Caco-2 (cell line): Measurements from ENCODE around the gene PARVA. TPM values are rescaled to one million over a fixed set of nuclear protein-coding genes. Genes with fewer than 3 reads are reported as not detected.

Experiments used
- BruUV-seq: library from RNA; stranded (reverse); fragments of 400-500 nt; replicated peaks from 2 replicates; lab custom pipeline; 2021; lab: Mats Ljungman, UMichigan
- CTCF ChIA-PET: fragments of 300-600 bp; sonication (Branson Sonifier 250); formaldehyde crosslinking; loops from one replicate; lab custom pipeline; 2022; ENCODE audit warnings: antibody characterized with exemption; lab: Charles Lee
- POLR2A ChIA-PET: fragments of 300-600 bp; sonication (Branson Sonifier 250); formaldehyde crosslinking; loops from one replicate; lab custom pipeline; 2022; ENCODE audit warnings: antibody characterized with exemption; lab: Charles Lee
- DNase-seq, 2 experiments: peaks; one replicate each; pipeline versions ENCODE4 v3.0.0 to v3.0.0-alpha.2; 2020 to 2022
- H3K27me3 ChIP-seq: replicated peaks from 2 replicates; pipeline ENCODE4 v1.6.0; 2011; ENCODE audit warnings: low read length; ENCODE audit not compliant: control insufficient read depth, insufficient read depth
- H3K36me3 ChIP-seq: 2 replicates; pipeline ENCODE4 v1.5.1; 2011; ENCODE audit warnings: low read length; ENCODE audit not compliant: control insufficient read depth, insufficient read depth
- H3K4me1 ChIP-seq: fragments of 250-450 bp; sonication (Bioruptor Pico); 2 replicates; pipeline ENCODE4 v1.5.1; 2020; ENCODE audit warnings: mild to moderate bottlenecking
- H3K4me3 ChIP-seq: 2 replicates; pipeline ENCODE4 v1.5.1; 2011; ENCODE audit warnings: low read depth, mild to moderate bottlenecking, control low read depth, low read length
- H3K9me3 ChIP-seq: fragments of 250-450 bp; sonication (Bioruptor Pico); 2 replicates; pipeline ENCODE4 v1.5.1; 2020; ENCODE audit warnings: mild to moderate bottlenecking, moderate library complexity
- H3K27ac Mint-ChIP-seq: one replicate; pipeline ENCODE4 v1.8.0; 2022; ENCODE audit warnings: mixed read lengths; ENCODE audit not compliant: unreplicated experiment
- H3K27me3 Mint-ChIP-seq: one replicate; pipeline ENCODE4 v1.8.0; 2022; ENCODE audit warnings: mixed read lengths; ENCODE audit not compliant: insufficient read depth, unreplicated experiment
- H3K36me3 Mint-ChIP-seq: one replicate; pipeline ENCODE4 v1.8.0; 2022; ENCODE audit warnings: mild to moderate bottlenecking, mixed read lengths; ENCODE audit not compliant: insufficient read depth, unreplicated experiment
- H3K4me1 Mint-ChIP-seq: one replicate; pipeline ENCODE4 v1.8.0; 2022; ENCODE audit warnings: low read depth, mixed read lengths; ENCODE audit not compliant: unreplicated experiment
- H3K4me3 Mint-ChIP-seq: one replicate; pipeline ENCODE4 v1.8.0; 2022; ENCODE audit warnings: mild to moderate bottlenecking, moderate library complexity, mixed read lengths; ENCODE audit not compliant: unreplicated experiment
- H3K9me3 Mint-ChIP-seq: one replicate; pipeline ENCODE4 v1.8.0; 2022; ENCODE audit warnings: mixed read lengths; ENCODE audit not compliant: unreplicated experiment
- CTCF ChIP-seq, 2 experiments: fragments of 200-600 bp in 1 of 2; IDR thresholded peaks; 1 replicate in 1 of 2; 2 replicates in 1 of 2; pipeline versions ENCODE4 v1.5.1 to v1.8.0; 2011 to 2022; ENCODE audit warnings: antibody characterized with exemption in 1 of 2, control low read depth in 1 of 2, inconsistent platforms in 1 of 2, low read depth in 1 of 2, low read length in 1 of 2, mild to moderate bottlenecking in 1 of 2, moderate library complexity in 1 of 2; ENCODE audit not compliant: insufficient read depth in 1 of 2, severe bottlenecking in 1 of 2, unreplicated experiment in 1 of 2
- intact Hi-C: fragments of 100-400 bp; cut with micrococcal nuclease; formaldehyde crosslinking; loops from one replicate; pipeline ENCODE4 v1.10.0; 2022; ENCODE audit not compliant: unreplicated experiment
- total RNA-seq: library from RNA; stranded (reverse); gene quantifications from 2 replicates; pipeline ENCODE4 v1.2.3, GENCODE V29; 2022

PARVA gene
- total RNA-seq, 1 experiment from 2014 or later: 45.3 TPM

DNA sequence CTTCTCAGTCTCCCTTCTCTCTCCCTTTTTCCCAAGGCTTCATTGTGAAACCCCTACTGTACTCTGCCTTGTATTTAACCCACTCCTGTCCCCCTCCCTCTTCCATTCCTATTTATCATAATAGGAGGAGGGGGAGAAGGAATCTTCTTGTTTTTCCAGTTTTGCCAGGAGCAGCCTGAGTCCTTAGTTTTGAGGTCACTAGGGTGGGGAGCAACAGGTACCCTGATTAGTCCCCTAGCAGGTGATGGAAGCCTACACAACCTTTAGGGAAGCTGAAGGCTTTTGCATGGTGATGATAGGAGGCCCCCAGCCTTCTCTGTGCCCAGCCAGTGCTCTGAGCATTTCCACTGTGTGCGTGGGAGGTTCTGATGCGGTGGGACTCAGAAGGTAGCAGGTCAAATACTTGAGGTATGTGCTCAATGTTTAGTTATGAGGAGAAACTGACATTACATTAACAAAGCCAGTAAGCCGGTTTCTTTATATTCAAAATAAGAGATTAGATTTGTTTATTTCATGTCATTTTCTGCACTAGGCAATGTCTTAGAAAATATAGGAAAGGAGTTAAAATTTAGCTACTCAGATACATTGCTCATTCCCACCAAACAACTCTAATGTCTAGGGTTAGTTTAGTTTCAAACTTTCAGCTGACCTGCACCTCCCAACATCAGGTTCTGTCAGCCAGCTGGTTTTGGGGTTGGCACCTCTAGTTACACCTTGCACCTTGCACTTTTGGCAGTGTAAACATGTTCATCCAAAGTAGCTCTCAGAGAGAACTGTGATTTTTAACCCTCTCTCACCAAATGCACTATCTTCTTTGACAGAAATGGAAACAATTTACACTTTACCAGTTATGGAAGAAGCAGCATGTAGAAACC, 26.0 kb downstream of the PARVA start:
- Histone ChIP-seq H3K4me3 (no peak overlapping the region), H3K27me3 (no peaks in the 10 kb centered on the region), H3K4me1 (peaks cover 25% of the 10 kb centered on the region), H3K36me3 (no peaks in the 10 kb centered on the region; the same call in 1 of the 2 replicates), H3K9me3 (0 out of 2 replicates have a peak, but pooled peaks cover 5% of the 10 kb centered on the region)
- CTCF ChIA-PET: interaction anchor here (0.9 kb wide), 1 partner anchor 73 kb away, joined by 4 read pairs; no protein-coding TSS in a partner anchor
- no peaks in the 10 kb centered on the region for H3K27me3 Mint-ChIP-seq
- BruUV-seq: no TSS peak
- intact Hi-C loops: no loop called here
- peak overlapping the region; percentile 67 for H3K27ac Mint-ChIP-seq
- H3K9me3 Mint-ChIP-seq: no peaks in the 10 kb centered on the region
- POLR2A ChIA-PET: interaction anchor here (0.6 kb wide), 1 partner anchor 1891 kb away, joined by 3 read pairs; no protein-coding TSS in a partner anchor
- no peak for TF ChIP-seq CTCF (IDR thresholded peaks at IDR 0.05; ENCODE audit: insufficient read depth in 1 of 2, low read depth in 1 of 2, low read length in 1 of 2, severe bottlenecking in 1 of 2, unreplicated experiment in 1 of 2)
- peaks cover 6% of the 10 kb centered on the region for H3K36me3 Mint-ChIP-seq
- DNase-seq: peak in 1 of 2 experiments; percentile 49
- H3K4me1 Mint-ChIP-seq: peaks cover 18% of the 10 kb centered on the region
- peak overlapping the region; percentile 28 for H3K4me3 Mint-ChIP-seq

DNA sequence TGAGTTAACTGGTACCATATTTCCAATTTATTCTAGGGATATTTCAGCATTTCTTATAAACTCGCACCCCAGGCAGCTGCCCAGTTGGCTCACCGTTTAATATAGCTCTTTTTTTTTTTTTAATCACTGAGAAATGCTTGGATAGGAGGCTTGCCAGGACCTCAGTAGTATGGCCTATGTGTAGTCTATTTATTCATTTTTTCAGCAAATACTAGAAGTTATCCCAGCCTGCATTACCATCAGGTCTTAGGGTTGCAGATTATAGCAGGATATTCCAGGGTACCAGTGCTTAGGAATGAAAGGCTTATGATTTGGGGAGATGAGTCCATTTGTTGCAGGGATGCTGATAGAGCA, 26.6 kb downstream of the PARVA start:
- H3K4me3 ChIP-seq: no peak overlapping the region
- H3K36me3 ChIP-seq: no peaks in the 10 kb centered on the region; the same call in 1 of the 2 replicates
- TF ChIP-seq CTCF (IDR thresholded peaks at IDR 0.05; ENCODE audit: insufficient read depth in 1 of 2, low read depth in 1 of 2, low read length in 1 of 2, severe bottlenecking in 1 of 2, unreplicated experiment in 1 of 2): no peak
- no peaks in the 10 kb centered on the region for H3K27me3 ChIP-seq
- Mint-ChIP-seq H3K9me3 (no peaks in the 10 kb centered on the region), H3K27ac (no peak overlapping the region), H3K27me3 (no peaks in the 10 kb centered on the region), H3K4me1 (peaks cover 18% of the 10 kb centered on the region), H3K36me3 (peaks cover 6% of the 10 kb centered on the region), H3K4me3 (no peak overlapping the region)
- peaks cover 25% of the 10 kb centered on the region for H3K4me1 ChIP-seq
- intact Hi-C loops: no loop called here
- ChIA-PET POLR2A (interaction anchor here (0.6 kb wide), 1 partner anchor 1890 kb away, joined by 3 read pairs; no protein-coding TSS in a partner anchor), CTCF (interaction anchor here (0.9 kb wide), 1 partner anchor 73 kb away, joined by 4 read pairs; no protein-coding TSS in a partner anchor)
- no TSS peak for BruUV-seq
- DNase-seq: no peak
- H3K9me3 ChIP-seq: 0 out of 2 replicates have a peak, but pooled peaks cover 5% of the 10 kb centered on the region

GRCh38 chr11:12404436-12404835, 27.1 kb downstream of the PARVA start:
- H3K4me3 Mint-ChIP-seq: no peak overlapping the region
- no peak for TF ChIP-seq CTCF (IDR thresholded peaks at IDR 0.05; ENCODE audit: insufficient read depth in 1 of 2, low read depth in 1 of 2, low read length in 1 of 2, severe bottlenecking in 1 of 2, unreplicated experiment in 1 of 2)
- H3K9me3 Mint-ChIP-seq: no peaks in the 10 kb centered on the region
- Histone ChIP-seq H3K9me3 (0 out of 2 replicates have a peak, but pooled peaks cover 5% of the 10 kb centered on the region), H3K4me3 (no peak overlapping the region), H3K36me3 (no peaks in the 10 kb centered on the region; the same call in 1 of the 2 replicates), H3K27me3 (no peaks in the 10 kb centered on the region), H3K4me1 (peaks cover 25% of the 10 kb centered on the region)
- H3K27me3 Mint-ChIP-seq: no peaks in the 10 kb centered on the region
- no peak overlapping the region for H3K27ac Mint-ChIP-seq
- DNase-seq: no peak
- POLR2A ChIA-PET: no interaction called here
- peaks cover 23% of the 10 kb centered on the region for H3K4me1 Mint-ChIP-seq
- H3K36me3 Mint-ChIP-seq: peaks cover 6% of the 10 kb centered on the region
- intact Hi-C loops: no loop called here
- CTCF ChIA-PET: interaction anchor here (0.5 kb wide), 1 partner anchor 107 kb away, joined by 4 read pairs; no protein-coding TSS in a partner anchor
- no TSS peak for BruUV-seq
